Measurements from ENCODE around the gene PBX4.
A peak's percentile ranks its signal among the peaks of the same experiment; 100 is the strongest.
"Not testable (repeated sequence)": the region's sequence is repeated elsewhere in the genome, so short reads cannot be mapped to it uniquely, and the experiment has no call there.

Gene PBX4

GRCh38 chr19:19626516-19627472 lies 8.3 kb upstream of the PBX4 start:
- no peak for DNase-seq

GRCh38 chr19:19624032-19624570 lies 5.6 kb upstream of the PBX4 start:
- DNase-seq = no peak

- DNase-seq = no peak
Observed at GRCh38 chr19:19623383-19623782, 4.9 kb upstream of the PBX4 start.

GRCh38 chr19:19619849-19620210 lies 1.3 kb upstream of the PBX4 start:
- no peak for DNase-seq

GRCh38 chr19:19619181-19619848 lies 828 bp upstream of the PBX4 start:
- DNase-seq = no peak

GRCh38 chr19:19615086-19615485 lies 3.4 kb downstream of the PBX4 start:
- no peak for DNase-seq

GRCh38 chr19:19613506-19613905 lies 5.0 kb downstream of the PBX4 start:
- no peak for DNase-seq

GRCh38 chr19:19610376-19611202 lies 7.9 kb downstream of the PBX4 start:
- DNase-seq = no peak

- not testable (repeated sequence) for DNase-seq
Observed at GRCh38 chr19:19606686-19607085, 11.8 kb downstream of the PBX4 start.

- DNase-seq = no peak
Observed at GRCh38 chr19:19606021-19606420, 12.5 kb downstream of the PBX4 start.

GRCh38 chr19:19602713-19603324 lies 15.7 kb downstream of the PBX4 start:
- peak; percentile 10 for DNase-seq

- no peak for DNase-seq
Observed at GRCh38 chr19:19602136-19602712, 16.3 kb downstream of the PBX4 start.

- DNase-seq = no peak
Observed at GRCh38 chr19:19600793-19601330, 17.6 kb downstream of the PBX4 start.

GRCh38 chr19:19598728-19599451 lies 19.6 kb downstream of the PBX4 start:
- not testable (repeated sequence) for DNase-seq

GRCh38 chr19:19597809-19598306 lies 20.6 kb downstream of the PBX4 start:
- DNase-seq = no peak

- DNase-seq = no peak
Observed at GRCh38 chr19:19595171-19595701, 23.3 kb downstream of the PBX4 start.

GRCh38 chr19:19594381-19594780 lies 24.1 kb downstream of the PBX4 start:
- DNase-seq = no peak

GRCh38 chr19:19592690-19593089 lies 25.8 kb downstream of the PBX4 start:
- DNase-seq = no peak

- no peak for DNase-seq
Observed at GRCh38 chr19:19591133-19591825, 27.2 kb downstream of the PBX4 start.

GRCh38 chr19:19588546-19588945 lies 29.9 kb downstream of the PBX4 start:
- no peak for DNase-seq

Data from midbrain (tissue), 1 donor.